Measurements from ENCODE around the gene PRND. TPM values are rescaled to one million over a fixed set of nuclear protein-coding genes. Genes with fewer than 3 reads are reported as not detected.

PRND gene
- total and polyA plus RNA-seq, 2 of the 13 experiments (the other 11 are each of a cell fraction or from before 2014, with no cell fraction given), result not detected

- TF ChIP-seq ZHX2 (IDR thresholded peaks at IDR 0.05; ENCODE audit: low read depth) (no peak), ZHX2 (CRISPR knock-in tag; IDR thresholded peaks at IDR 0.05; ENCODE audit: borderline replicate concordance) (no peak), ATF4 (CRISPR knock-in tag; IDR thresholded peaks at IDR 0.05) (no peak), FOXA3 (CRISPR knock-in tag; IDR thresholded peaks at IDR 0.05) (no peak), ISX (CRISPR knock-in tag; conservative IDR thresholded peaks at IDR 0.05) (no peak), NR1H2 (CRISPR knock-in tag; IDR thresholded peaks at IDR 0.05; ENCODE audit: borderline replicate concordance, low read depth) (no peak), NFATC3 (CRISPR knock-in tag; IDR thresholded peaks at IDR 0.05) (no peak), ZNF513 (CRISPR knock-in tag; conservative IDR thresholded peaks at IDR 0.05) (no peak), ZNF639 (CRISPR knock-in tag; conservative IDR thresholded peaks at IDR 0.05) (no peak), EEA1 (CRISPR knock-in tag; IDR thresholded peaks at IDR 0.05; ENCODE audit: borderline replicate concordance) (no peak)
Observed at GRCh38 chr20:4711511-4711910, 10.2 kb upstream of the PRND start (continued).

Data from HepG2 (cell line).